GF-D8 (cell line): ENCODE data around the gene CDRT15.
"Not testable (repeated sequence)": the region's sequence is repeated elsewhere in the genome, so short reads cannot be mapped to it uniquely, and the experiment has no call there.

Experiments used
- DNase-seq: peaks from one replicate; lab custom pipeline; 2025; lab: John Stamatoyannopoulos, UW

Gene CDRT15

DNA sequence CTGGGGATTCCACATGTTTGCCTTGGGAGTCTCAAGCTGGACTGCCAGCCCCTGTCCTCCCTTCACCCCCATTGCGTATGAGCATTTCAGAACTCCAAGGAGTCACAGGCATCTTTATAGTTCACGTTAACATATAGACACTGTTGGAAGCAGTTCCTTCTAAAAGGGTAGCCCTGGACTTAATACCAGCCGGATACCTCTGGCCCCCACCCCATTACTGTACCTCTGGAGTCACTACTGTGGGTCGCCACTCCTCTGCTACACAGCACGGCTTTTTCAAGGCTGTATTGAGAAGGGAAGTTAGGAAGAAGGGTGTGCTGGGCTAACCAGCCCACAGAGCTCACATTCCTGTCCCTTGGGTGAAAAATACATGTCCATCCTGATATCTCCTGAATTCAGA lies 28.9 kb downstream of the CDRT15 start:
- no peak for DNase-seq

DNA sequence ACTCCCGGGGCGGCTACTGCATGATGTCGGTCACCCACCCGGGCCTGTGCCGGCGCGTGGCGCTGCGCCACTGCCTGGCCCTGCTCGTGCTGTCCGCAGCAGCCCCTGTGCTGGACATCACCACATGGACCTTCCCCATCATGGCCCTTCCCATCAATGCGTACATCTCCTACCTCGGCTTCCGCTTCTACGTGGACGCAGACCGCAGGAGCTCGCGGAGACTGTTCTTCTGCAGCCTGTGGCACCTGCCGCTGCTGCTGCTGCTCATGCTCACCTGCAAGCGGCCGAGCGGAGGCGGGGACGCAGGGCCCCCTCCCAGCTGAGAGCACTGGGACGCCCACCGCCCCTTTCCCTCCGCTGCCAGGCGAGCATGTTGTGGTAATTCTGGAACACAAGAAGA lies 29.8 kb downstream of the CDRT15 start:
- DNase-seq, result no peak

DNA sequence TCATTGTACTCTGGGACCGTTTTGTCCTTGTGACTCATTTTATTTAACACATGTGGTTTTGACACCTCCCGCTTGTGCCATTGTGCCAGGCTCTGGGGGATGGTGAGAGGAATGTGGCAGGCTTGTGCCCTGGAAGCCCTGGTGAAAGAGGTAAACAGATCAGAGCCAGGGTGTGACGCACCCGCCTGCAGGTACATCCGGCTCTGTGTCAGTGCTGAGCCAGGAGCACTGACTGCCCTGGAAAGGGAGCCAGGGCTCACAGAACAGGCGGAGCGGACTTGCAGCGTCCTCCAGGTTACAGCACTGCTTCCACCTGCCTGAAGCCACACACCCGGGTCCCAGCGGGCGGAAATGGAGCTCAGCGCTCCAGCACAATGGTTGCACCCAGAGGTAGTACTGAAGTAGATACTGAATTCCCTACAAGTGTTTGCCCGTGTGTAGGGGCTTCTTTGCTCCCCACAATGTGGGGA lies 30.6 kb downstream of the CDRT15 start:
- DNase-seq, result no peak

DNA sequence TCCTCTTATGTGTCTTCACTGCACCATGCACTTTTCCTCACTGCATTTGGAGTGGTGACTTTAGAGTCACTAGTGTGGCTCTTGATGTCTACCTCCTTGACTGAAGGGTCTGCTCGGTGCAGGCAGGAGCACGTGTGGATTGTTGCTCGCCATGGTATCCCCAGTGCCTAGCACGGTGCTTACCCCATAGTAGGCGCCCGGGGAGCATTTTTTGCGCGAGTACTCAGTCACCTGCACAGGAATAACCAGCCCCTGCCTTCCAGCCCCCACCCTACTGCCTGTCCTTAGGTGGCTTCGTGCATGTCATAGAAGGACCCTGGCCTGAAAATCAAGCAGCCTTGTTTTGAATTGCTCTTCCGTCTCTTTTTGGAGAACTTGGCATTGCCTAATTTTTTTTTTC lies 31.3 kb downstream of the CDRT15 start:
- DNase-seq, result no peak

DNA sequence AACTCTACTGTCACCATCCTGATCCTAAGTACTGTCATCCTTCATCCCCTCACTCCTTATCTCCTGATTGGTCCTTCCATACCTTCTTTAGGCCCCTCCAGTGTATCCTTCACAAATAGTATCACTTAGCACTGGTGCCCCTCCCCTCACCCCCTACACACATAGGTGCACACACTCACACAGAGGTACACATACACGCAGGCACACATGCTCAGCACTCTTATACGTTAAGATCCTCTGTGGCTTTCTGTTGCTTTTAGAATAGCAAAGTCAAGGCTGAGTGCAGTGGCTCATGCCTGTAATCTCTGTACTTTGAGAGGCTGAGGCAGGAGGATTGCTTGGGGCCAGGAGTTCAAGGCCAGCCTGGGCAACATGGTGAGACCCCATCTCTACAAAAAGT lies 32.1 kb downstream of the CDRT15 start:
- DNase-seq, result no peak

DNA sequence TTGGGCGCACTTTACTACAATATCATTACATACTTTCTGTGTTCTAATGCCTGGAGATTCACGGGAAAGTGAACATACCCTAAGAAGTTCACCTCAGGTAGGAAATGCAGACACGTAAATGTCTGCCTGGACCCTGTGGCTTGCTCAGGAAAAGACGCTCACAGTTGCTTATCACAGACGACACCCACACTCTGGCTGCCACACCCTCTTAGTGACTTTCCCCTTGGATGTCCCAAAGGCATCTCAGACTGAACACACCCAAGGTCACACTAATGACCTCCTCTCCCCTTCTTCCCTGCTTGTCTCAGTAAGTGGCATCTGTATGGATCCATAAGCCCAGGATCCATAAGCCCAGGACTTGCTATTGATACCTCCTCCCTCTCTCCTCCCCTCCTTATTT lies 32.6 kb downstream of the CDRT15 start:
- no peak for DNase-seq

DNA sequence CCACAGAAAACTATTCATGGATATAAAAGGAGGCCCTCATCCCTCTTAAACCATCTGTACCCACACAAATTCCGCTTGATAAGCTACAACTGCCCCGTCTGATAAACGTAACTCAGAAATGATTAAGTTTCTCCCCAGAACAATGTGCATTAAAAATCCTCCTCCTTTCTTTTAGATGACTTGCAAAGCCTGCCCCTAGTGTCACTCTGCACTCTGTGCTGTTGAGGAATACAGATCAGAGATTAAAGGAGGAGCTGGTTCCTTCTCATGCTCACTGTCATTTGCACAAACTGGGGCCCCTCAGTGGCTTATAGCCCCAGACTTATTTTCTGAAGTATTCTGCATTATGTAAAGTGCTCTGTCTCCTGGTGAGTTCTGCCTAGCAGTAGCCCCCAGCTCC lies 33.3 kb downstream of the CDRT15 start:
- DNase-seq, result no peak

DNA sequence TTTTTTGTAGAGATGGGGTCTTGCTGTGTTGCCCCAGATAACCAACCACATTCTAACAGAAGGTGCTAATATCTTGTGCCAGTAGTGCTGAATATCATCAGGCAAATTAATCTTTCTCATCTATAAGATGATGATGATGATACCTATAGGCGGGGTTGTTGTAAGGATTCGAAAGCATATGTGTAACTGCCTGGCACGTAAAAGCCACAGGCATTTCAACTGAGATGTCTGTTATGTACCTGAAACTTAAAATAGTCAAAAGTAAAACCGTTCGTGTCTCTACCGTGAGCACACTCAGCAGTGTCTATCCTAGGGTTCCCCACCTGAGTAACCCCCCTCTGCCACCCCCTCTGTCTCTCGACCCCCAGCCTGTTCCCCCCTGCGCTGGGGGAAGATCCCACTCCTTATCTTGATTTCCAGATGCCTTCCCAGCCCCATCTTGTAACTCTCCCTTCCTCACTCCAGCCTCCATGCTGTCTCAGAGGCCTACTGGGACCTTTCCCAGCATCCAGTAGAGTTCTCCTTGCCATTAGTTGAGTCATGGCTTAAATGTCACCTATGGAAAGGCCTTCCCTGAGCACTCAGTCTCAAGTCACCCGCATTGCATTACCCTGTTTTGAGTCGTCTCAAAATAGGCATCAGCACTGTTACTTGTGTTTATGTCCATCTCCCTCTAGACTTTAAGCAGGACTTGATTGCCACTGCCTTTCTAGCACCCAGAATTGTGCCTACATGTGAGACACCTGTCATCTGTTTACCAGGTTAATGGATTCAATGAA lies 34.1 kb downstream of the CDRT15 start:
- no peak for DNase-seq

DNA sequence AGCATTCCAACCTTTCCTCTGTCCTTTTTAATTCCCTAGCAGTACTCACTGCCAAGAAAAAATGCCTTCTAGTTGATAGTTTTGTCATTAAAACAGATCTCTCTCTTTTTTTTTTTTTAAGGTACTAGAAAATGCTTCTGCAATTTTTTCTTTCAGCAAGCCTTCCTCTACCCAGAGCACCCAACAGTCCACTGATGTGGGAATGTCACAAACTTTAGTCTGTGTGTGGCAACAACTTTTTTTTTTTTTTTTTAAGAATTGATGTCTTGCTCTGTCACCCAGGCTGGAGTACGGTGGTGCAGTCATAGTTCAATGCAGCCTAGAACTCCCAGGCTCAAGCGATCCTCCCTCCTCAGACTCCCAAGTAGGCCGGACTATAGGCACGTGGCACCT lies 34.7 kb downstream of the CDRT15 start:
- DNase-seq, result no peak

DNA sequence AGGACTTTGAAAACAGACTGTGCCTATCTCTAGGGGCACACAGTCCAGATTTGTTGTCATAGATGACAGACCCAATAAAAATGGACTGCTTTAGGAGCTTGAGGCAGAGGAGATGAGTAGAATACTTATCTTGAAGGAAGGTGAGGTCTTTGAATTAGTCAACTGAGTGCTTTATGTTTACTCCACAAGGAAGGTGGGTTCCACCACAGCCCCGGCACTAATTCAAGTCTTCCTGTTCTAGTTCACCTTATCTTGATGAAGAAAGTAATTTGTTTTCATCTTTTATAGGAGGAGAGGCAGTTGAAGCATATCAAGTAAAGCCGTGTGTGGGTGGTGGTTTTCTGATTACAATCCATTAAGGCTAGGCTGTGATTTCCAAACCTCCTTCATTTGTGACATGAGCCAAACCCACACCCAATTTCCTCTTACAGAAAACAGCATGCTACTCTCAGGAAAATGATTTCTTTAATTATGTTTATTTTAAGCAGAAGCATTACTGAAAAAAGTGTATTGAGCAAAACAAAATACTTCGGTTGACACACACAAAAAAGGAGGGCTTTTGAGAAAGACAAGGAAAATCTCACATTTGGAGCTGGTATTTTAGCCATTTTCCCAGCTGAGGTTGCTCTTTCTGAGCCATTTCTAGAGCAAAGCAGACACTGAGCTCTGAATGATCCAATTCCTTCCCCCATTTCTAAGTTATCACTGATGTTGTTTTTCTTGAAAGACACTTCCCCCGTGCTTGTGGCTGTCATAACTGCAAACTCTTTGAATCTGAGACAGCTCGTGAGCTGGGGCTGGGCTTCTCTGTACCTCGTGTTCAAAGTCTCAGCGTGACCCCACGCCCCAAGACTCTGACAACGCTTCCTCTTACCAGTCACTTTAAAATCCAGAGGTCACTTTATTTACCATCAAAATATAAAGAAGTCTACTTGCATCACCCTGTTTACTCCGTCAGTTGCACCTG lies 35.4 kb downstream of the CDRT15 start:
- DNase-seq, result peak; percentile 3

DNA sequence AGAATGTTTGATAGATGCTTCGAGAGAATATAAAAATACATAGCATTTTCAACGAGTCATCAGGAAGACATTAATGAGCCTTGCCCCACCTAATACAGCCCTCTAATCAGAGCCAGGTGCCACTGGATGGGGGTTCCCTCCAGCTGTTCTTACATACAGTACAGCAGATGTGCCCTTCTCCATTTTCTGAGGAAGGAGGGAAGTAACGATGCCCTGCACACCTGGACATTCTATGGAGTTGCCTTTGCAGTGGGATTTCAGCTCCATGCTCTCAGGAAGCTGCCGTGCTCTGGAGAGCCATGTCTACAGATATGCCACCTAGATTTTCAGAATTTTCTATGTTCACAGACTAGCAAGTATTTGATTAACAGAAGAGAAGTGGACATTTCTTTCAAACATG lies 36.3 kb downstream of the CDRT15 start:
- no peak for DNase-seq

DNA sequence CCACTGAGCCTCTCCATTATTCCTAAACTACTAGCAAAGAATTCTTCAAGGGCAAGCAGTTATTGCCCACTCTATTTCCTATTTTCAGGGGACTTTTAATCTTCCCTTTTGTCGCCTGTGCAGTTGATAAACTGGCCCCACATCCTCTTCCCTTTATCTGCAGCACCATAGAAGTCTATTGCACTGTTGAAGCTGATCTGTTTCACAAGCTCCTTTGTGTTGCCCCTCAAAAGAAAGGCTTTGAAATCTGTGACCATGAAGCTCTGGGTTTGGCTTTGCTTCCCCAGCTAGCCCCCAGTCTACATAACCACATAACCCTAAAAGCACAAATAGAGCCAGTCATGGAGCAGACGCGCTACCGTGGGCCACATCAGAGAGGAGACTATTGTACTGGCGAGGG lies 37.1 kb downstream of the CDRT15 start:
- DNase-seq, result no peak

DNA sequence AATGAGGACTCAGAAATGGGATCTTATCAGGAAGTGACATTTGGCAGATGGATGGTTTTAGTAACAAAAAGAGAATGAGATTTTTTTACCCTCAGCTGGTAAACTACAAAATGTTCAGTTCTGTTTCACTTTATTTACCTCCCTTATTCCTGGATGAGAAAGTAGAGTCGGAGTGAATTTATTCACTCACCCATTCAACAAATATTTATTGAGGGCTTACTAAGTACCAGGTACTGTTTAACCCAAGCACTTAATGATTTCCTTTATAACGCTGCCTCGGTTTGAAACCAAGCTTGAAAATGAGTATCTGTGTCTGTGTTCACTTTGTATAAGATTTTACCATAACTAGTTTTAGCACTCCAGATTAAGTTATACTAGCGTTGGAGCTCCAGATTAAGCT lies 38.1 kb downstream of the CDRT15 start:
- DNase-seq, result no peak

DNA sequence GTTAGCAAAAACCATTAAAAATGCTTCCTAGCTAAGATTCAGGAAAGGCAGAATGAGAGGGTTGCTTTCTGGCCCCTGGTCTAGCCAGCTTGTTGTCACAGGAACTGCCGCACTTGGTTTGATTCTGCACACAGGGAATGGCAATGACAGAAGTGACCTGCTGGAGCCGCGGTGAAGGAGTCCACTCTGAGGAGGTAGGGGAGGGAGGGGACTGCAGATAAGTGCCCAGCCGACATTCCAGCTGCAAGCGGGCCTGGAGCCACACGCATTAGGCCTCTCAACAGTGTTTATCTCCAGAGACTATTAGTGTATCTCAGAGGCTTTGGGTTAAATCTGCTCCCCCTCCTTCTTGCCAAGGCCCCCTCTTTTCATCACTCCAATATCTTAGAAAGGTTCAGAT lies 38.6 kb downstream of the CDRT15 start:
- DNase-seq, result no peak

DNA sequence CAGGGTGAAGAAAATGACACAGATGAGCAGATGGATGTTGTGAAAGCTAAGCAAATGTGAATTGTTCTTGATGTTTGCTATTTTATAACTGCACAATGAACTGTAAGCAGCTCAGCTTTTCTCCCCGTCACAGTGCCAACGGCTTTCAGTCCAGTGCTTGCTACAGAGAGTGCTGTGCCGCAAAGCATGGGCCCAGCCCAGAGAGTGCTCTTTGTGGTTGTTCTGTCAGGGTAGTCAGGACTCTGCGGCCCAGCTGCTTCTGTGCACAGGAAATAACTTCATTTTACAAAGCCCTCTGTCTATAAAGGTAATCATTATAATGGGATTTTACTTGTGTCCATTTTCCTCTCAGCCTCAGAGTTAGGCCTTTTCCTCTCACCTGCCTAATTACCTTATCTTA lies 39.1 kb downstream of the CDRT15 start:
- DNase-seq, result no peak

DNA sequence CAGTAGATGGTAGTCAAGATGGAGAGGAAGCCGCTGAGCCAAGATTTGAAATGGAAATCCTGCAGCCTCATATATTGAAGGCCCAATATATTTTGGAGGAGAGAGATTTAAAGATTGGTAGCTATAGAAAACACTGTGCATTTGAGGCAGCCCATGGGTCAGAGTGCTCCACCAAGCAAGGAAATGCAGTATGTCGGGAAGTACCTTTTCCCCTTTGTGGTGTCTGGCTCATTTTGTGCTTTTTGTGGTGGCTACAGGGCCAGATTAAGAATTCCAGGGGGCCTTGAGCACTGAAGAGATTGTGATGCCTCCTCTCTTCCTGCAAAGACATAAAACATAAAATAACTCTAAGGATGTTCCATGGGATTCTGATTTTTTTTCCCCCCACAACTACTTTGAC lies 39.6 kb downstream of the CDRT15 start:
- DNase-seq, result no peak

DNA sequence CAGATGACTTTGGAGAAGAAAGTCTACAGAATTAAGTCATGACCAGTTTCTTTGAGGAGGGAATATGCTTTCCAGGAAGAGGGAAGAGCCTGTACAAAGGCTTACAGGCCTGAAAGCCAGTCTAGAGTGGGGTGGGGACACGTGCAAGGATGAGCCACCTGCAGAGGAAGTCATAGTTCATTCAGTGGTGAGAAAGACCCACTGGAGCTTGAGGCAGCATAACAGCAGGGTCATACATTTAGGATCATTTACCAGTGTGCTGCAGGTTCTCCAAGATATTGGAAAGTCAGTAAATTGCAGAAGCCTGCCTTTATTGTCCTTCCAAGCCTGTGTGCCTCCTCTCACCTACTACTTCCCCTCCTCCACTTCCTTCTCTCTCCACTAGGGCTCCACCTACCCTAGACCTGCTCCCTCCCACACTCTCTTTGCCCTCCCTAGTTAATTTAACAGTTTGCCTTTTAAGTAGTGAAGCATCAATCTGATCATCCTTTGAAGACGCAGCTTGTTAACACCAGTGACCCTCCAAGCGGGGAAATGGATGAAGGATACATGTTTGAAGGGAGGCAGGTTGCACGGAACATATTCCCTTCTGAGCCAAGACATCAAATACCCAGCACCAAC lies 40.2 kb downstream of the CDRT15 start:
- no peak for DNase-seq

DNA sequence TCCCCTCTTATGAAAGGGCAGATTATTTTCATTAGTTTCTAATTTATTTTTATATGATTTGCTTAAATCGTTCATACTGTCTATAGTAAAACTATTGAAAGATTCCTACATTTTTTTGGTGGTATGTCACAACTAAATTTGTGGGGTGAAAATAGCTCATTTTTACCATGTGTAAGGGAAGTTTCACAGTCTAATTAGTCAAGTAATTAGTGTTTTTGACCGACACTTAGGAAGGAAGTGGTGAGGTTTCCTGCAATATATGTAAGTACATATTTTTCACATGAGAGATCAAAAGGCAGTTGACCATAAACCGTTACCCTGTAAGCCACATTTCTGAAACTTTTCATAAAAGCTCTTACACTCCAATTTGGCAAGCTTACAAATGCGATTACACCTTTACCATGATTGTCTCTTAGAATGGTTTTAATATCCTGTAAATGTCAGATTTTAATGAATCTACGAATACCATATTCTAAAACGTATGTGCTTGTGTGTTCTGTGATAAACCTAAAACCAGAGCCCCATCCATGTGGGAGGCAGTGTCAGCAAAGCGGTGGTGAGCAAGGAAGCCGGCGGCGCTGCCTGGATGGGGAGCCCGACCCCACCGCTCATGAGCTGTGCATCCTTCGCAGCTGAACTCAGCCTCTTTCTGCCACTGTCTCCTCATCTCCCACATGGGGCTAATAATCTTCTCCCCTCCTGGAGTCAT lies 43.9 kb downstream of the CDRT15 start:
- not testable (repeated sequence) for DNase-seq

DNA sequence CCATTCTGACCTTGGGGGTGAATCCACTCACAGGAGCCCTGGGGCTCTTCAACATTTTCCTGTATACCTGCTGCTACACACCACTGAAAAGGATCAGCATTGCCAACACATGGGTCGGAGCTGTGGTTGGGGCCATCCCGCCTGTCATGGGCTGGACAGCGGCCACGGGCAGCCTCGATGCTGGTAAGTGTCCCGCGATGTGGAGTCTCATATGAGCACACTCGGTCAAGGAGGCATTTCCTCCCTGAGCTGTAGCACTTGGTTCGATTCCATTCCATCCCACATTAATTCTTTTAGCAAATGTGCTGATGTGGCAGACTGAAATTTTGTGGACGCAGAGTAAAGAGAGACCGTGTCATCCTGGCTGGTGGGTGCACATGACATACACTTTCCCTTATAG lies 44.6 kb downstream of the CDRT15 start:
- not testable (repeated sequence) for DNase-seq

DNA sequence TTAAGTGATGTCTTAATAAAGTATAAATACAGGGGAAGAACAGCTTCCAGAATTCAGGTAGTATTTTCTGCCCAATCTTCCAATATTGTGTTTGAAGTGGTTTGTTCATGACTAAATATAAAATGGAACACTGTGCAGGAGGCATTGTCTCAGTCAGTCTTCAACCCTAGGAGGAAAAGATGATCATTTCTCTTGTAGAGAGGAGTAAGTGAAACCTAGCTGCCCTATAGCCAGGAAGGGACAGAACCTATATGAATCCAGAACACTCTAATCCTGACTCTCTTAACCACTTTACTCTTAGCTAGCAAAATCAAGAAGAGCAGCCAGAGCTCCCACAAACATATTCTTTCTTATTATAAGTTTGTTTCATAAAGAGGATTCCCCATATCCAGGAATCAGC lies 45.2 kb downstream of the CDRT15 start:
- DNase-seq, result not testable (repeated sequence)

DNA sequence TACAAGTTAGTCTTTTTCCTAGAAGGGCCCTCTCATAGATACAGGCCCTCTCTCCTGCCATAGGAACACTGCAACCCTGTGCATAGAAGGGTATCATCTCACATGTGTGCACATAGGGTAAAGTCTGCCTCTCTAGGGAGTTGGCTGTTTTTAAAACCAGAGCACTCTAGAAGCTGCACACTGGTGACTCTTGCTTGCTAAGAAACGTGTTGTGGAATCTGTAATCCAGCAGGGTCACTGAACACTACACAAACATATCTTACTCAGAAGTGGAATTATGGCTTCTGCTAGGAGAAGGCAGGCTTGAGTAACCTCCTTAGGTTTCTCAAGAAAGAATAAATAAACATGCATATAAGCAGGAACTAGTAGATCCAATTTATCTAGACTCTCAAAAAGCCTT lies 45.9 kb downstream of the CDRT15 start:
- not testable (repeated sequence) for DNase-seq

DNA sequence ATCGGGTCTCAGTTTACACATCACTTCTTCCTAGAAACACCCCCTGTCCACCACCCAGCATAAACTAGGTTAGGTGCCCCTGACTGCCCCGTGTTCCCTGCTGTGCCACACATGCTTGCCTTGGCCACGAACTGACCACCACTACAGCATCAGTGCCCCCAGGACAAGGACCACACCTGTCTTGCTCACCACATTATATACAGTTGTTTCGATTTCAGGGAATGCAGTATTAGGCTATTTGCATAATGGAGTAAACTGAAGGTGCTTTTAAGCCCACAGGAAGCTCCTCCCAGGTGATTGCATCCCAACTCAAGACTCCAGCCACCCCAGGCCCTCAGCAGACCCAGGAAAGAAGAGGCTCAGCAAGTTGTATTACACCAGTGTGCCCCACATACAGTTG lies 50.2 kb downstream of the CDRT15 start:
- not testable (repeated sequence) for DNase-seq
